ENCODE measurements around the gene STOML1. TPM values are rescaled to one million over a fixed set of nuclear protein-coding genes. Genes with fewer than 3 reads are reported as not detected.

The STOML1 gene
- total RNA-seq, 4 donors from 2014 or later = 10.9 to 25.8 (median 18.2) TPM

- no peak for TF ChIP-seq CTCF (IDR thresholded peaks at IDR 0.05; ENCODE audit: low read depth)
Observed at GRCh38 chr15:73950831-73951561, 41.1 kb downstream of the STOML1 start.

- no peak for TF ChIP-seq CTCF (IDR thresholded peaks at IDR 0.05; ENCODE audit: low read depth)
Observed at GRCh38 chr15:73950479-73950830, 41.6 kb downstream of the STOML1 start.

GRCh38 chr15:73949496-73949895 lies 42.6 kb downstream of the STOML1 start:
- TF ChIP-seq CTCF (IDR thresholded peaks at IDR 0.05; ENCODE audit: low read depth) = no peak

DNA sequence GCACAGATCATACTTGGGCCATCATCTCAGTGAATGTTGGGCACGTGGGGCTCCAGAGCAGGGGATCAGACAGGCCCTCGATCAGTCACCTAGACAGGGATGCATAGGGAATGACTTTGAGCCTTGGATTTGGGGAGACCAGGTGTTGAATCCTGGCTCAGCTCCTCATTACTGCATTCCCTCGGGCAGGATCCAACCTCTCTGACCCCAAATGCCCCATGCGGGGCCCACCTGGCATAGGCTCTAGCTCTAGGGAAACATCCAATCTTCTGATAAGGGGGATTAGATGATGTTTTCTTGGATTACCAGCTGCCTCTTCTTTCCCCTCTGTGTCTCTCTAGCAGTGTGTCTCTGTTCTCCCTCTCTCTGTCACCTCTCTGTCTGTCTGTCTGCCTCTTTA lies 43.1 kb downstream of the STOML1 start:
- no peak for TF ChIP-seq CTCF (IDR thresholded peaks at IDR 0.05; ENCODE audit: low read depth)

DNA sequence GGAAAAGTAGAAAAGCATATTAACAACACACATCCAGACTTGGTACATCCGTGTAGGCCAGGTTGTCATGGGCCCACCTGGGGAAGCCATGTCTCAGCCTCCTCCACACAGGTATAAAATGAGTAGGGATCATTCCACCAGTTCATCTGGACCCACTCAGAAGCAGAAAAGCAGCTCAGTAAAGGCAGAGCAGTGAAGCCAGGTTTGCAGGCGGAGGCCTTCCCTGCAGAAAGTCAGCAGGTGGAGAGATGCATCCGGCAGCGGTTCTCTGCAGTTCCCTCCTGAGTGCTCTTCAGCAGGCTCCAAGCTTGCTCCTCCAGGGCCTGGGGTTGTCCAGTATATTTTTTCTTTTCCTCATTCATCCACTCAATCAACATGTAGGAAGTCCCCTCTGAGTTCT lies 43.7 kb downstream of the STOML1 start:
- no peak for TF ChIP-seq CTCF (IDR thresholded peaks at IDR 0.05; ENCODE audit: low read depth)

- no peak for TF ChIP-seq CTCF (IDR thresholded peaks at IDR 0.05; ENCODE audit: low read depth)
Observed at GRCh38 chr15:73947651-73948050, 44.4 kb downstream of the STOML1 start.

DNA sequence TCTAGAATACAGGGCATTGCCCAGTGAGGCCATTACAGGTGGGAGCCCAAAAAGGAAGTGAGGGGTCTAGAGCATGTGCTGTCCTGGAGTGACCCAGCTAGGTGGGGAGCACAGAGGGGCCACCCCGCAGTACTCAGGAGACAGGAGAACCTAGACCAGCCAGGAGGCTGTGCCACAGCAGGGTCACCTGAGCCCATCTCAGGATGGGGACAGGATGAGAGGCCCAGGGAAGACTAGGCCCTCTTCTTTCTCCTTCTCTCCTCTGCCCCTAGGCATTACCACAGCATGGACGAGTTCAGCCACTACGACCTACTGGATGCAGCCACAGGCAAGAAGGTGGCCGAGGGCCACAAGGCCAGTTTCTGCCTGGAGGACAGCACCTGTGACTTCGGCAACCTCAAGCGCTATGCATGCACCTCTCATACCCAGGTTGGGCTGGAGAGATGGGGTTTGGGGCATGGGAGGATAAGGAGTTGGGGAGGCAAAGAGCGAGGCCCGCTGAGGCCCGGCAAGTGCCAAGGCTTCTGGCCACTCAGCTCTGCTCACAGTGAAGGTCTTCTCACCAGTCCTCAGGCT lies 45.2 kb downstream of the STOML1 start:
- TF ChIP-seq CTCF (IDR thresholded peaks at IDR 0.05; ENCODE audit: low read depth) = no peak

All from subcutaneous adipose tissue (tissue), 4 donors.